Ammon's horn (tissue), 1 donor: Measurements from ENCODE around the gene SLC37A1.
A peak's percentile ranks its signal among the peaks of the same experiment; 100 is the strongest.

Experiments used
- DNase-seq: peaks from one replicate; pipeline ENCODE4 v3.0.0-alpha.2; 2016; ENCODE audit warnings: low spot score

The SLC37A1 gene

DNA sequence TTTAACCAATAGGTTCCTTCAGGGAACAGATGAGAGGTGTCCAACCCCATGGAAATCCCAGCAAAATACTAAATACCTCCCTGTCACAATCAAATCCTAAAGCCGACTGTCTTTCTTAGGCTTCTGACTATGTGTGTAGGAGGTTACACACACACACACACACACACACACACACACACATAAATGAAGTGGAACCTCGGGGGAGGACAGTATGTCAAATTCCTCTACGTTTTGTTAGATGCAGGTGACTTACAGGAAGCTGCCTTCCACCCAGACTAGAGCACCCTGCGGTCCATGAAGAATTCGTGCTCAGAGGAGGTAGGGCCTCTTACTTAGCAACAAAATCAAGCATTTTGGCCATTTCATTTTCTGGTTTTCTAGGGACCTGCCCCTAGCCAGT, 34.1 kb upstream of the SLC37A1 start:
- no peak for DNase-seq

DNA sequence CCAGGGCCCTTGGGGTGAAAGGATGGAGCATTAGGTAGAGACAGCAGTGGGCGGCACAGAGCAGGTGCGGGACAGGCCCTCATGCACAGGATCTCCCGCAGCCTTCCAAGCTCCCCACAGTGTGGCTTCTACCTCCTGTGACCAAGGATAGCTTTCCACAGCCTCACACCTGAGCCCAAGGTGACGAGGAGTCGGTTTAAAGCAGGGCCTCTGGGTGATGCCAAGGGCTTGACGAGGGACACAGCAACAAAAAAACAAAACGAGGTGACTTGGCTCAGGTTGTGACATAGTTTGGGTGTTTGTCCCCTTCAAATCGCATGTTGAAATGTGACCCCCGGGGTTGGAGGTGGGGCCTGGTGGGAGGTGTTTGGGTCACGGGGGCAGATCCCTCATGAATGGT, 32.9 kb upstream of the SLC37A1 start:
- no peak for DNase-seq

DNA sequence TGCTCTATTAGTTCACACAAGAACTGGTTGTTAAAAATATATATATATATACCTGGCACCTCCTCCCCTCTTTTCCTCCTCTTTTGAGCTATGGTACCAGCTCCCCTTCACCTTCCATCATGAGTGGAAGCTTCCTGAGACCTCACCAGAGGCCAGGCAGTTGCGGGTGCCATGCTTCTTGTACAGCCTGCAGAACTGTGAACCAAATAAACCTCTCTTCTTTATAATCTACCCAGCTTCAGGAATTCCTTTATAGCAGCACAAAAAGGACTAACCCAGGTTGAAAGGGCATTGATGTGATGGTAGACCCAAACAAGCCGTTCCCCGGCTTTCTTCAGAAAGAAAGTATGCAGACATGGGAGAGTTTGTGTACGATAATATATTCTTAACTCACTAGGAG, 32.5 kb upstream of the SLC37A1 start:
- no peak for DNase-seq

DNA sequence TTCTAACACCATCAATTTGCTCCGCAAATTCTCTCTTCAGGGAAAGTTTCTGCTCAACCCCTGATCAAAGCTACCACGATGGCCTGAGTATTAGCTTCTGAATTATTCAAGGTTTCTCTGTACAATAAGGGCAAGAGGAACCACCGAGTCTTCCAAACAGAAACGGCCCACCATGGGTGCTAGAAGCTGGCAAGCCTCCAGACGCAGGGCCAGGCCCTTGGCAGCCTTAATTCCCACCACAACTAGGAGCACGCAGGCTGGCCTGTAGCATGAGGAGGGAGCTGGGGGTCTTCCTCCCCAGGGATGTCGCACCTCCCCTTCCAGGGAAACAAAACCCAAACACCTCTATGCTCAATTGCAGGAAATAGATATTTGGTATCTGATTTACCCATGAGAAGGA, 28.7 kb upstream of the SLC37A1 start:
- DNase-seq = no peak

DNA sequence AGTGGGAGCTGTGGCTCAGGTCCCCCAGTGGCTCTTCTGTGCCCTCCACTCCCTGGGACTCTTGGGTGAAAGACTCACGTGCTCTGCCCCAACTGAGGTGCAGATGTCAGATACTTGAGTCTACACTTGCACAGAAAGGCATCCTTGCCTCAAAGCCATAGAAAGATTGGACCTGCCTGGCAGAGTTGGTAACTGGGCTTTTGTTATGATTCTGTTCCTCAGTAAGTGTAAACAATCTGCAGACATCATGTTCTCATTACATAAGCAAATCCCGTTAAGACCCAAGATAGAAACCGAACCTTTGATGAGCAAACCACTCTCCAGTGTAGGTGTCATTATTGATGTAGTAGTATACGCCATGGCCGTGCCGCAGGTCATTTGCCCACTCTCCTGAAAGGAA, 27.6 kb upstream of the SLC37A1 start:
- no peak for DNase-seq

DNA sequence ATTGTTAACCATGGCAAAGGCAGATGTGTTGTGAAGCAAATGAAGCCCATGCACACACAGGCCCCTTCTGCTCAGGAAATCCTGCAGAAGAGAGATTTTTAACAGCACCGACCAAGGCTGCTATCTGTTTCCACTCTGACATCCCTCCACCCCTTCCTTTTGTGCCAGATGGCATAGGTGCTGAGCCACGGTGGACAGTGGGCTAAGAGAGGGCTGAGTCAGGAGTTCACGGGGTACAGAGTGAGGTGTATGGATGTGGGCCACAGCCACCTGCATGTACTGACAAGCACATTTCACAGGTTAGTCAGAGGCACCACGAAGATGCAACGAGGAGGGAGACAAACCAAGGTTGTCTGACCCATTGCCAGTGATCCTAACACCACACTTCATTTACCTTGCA, 27.1 kb upstream of the SLC37A1 start:
- no peak for DNase-seq

DNA sequence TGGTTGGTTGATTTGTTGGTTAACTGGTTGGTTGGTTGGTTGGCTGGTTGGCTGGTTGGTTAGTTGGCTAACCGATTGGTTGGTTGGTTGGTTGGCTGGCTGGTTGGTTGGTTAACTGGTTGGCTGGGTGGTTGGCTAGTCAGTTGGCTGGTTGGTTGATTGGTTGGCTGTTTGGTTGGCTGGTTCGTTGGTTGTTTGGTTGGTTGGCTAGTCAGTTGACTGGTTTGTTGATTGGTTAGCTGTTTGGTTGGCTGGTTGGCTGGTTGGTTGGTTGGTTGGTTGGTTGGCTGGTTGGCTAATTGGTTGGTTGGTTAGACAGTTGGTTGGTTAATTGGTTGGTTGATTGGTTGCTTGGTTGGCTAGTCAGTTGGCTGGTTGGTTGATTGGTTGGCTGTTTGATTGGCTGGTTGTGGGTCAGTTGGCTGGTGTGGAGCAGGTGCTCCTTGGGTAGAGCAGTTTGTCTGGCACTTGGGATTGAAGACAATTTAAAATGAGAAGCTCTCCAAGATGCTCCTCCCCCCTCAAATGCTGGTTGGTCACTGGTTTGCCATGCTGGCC, 24.6 kb upstream of the SLC37A1 start:
- no peak for DNase-seq

DNA sequence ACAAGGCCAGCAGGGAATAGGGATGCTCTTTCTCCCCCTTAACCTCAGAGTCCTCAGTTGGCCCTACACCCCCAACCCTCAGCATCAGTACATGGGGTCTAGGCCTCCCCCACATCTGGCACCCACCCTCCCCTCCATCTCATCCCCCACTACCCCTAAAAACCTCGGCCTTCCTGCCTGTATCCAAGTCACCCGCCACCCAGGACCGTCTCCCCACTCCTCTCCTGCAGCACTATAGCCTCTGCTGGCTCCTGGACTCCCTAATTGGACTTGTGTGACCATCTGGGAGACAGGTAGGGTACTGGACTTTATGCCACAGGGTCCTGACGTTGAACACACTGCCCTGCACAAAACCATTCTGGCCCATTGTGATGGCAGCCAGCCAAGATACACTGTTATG, 23.7 kb upstream of the SLC37A1 start:
- no peak for DNase-seq

DNA sequence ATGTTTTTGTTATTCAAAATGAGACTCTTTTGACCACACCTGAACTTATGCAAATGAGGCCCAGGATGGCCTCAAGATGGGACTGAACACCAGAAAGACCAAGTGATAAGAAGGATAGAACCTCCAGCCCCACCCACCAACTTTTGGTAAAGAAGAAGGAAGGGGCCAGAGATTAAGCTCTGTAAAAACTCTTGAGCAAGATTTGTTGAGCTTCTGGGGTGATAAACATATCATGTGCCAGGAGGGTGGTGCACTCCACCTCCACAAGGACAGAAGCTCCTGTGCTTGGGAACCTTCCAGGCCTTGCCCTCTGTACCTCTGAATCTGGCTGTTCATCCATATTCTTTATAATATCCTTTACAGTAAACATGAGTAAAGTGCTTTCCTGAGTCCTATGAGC, 22.9 kb upstream of the SLC37A1 start:
- DNase-seq = no peak

DNA sequence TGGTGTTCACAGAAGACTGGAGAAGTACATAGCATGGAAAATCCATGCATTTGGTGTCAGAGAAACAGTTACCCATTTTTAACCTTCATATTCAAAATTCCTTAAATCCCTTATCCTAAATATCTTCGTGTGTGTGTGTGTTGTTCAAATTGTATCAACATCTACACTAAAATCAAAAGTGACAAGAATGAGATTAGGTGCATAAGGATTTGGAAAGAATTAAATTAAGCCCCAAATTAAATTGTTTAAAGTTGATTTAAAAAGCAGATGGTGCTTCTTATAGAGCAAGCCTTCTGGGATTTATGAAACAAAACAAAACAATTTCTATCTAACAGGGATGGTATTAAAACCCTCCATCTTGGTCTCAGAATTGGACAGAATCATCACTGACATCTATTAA, 22.3 kb upstream of the SLC37A1 start:
- DNase-seq = no peak

DNA sequence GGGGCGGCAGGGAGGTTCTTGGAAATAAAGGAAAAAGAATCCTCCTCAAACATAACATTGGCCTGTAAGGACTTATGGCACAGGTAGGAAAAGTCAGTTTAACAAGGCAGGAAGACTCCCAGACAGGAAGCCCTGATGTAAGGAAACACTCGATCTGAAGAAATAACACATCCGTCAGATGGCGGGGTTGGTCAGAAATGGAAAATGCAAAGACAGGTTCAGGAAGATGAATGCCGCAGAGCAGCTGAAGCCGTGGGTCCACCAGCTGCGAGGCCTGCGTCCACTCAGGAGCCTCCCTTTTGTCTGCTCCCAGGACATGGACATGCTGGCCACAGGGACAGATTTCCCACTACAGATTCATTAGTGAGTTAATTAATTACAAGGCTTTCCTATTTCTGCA, 21.5 kb upstream of the SLC37A1 start:
- DNase-seq = no peak

DNA sequence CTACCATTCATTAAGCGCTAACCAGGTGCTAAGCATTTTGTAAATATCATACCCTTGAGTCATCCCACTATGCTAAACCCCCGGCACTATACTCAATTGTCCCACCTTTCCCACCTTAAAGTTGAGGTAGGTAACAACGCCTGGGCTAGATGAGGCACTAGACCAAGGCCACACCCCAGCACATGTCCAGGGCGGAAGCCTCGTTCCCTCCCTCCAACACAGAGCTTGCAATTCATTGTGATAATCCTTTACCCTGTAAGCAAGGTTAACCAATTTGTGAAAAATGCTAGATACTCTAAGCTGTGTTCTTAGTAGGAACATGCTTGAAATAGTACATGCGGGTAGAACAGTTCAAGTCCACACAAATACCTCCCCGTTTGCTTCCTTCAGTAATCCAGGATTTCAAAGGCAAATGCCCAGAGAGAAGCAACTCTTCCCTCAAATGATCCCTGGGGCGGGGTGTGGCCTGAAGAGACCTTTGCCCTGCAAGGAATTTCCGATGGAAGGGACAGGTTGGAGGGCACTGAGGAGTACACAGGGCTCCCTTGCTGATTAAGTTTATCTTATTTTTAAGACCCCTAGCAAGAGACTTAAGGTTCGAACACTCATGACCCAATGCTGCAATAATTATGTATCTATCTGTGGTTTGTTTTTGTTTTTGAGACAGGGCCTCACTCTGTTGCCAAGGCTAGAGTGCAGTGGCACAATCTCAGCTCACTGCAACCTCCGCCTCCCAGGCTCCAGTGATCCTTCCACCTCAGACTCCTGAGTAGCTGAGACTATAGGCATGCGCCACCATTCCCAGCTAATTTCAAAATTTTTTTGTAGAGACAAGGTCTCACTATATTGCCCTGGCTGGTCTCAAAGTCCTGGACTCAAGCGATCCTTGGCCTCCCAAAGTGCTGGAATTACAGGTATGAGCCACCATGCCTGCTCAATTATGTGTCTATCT, 20.3 kb upstream of the SLC37A1 start:
- no peak for DNase-seq

DNA sequence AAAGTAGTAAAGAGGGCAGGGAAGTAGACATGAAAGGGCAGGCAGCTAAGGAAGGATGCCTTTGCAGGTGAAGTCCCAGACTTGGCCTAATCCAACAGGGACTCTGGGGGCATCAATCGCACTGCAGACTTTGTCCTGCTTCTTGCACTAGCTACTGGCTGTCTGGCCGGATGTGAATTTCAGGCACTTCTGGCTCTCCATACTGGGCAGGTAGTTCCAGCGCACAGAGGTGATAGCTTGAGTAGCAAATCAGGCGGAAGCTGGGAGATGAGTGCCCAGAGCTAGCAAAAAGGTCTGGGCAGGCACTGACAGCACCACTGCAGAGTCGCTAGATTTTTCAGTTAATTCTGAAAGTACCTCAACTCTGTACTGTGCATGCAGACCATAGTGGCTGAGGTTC, 18.6 kb upstream of the SLC37A1 start:
- no peak for DNase-seq

DNA sequence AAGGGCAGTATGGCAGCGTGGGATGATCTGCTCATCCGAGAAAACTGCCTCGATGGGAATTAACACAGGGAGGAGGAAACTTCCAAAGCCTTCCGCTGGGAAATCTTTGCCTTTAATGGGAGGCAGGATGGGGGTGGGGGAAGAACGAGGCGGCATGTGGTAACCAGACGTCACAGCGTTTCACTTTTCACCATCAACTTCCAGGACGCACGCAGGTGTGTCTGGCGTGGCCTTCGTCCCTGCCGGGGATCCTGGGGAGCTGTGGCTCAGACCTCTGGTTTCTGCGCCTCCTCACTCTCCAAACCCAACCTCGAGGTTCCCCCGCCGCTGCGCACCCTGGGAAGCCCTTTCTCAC, 17.9 kb upstream of the SLC37A1 start:
- no peak for DNase-seq

DNA sequence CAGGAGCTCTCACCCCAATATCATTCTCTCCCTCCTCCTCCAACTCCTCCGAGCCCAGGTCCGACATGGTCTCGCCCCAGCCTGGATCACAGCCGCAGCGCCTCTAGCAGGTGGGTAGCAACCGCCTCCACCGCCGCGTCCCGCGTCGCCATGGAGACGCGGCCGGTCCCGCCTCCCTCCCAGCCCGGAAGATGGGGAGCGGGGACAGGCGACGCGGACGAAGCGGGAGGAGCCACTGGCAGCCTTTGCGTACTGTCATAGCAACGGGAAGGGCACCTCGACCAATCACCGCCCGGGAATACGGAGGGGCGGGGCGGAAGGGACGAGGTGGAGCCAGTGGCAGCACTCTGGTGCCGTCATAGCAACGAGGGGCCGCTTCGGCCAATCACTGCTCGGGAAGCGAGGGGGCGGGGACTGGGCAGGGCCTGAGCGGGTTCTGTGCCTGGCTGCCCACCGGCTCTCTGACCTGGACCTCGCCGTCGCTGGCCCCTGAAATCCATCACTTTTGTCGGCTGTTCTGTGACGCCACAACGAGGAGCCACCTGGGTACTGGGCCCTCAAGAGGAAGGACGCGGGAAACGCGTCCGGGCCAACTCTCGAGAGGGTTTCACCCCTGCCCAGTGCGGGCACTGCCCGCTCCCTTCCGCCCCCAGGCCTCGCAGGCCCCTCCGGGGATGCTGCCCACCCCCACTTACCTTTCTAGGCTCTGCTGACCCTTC, 17.4 kb upstream of the SLC37A1 start, which contains the start of gene RSPH1:
Gene RSPH1 (minus strand): TSS at position 105 of the 719 bp plus-strand sequence. CDS start 38 bp downstream, at position 67.
- DNase-seq = peak; percentile 100

DNA sequence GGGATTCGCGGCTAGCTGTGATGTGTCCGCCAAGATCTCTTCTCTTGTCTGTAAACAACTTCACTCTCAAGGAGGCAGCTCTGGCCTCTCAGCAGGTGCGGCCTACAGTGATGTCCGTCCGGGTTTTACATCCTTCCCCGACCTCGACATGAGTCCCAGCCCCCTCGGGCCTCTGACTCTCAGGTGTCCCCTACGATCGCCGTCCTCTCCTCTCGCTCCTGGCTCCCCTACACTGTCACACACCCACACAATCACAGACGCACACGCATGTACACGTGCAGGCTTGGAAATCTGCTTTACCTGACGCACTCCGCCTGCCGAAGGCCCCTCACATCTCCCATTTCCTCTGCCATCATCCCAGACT, 16.8 kb upstream of the SLC37A1 start:
- DNase-seq = peak; percentile 49

DNA sequence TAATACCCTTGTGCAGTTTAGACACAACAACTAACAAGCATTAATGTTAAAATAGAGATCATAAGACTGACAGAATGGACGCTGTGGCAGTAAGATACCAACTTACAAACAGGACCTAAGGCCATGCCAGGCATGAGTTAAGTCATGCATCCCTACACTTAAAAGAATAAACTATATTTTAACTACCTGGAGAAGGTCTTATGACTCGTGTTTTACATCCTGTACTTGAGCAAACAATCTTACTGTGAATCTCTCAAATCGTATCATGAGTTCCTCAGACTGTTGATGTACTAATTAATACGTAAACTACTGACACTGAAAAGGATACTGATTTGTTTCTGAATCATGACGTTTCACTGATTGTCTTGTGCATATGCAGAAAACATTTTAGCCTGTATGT, 15.6 kb upstream of the SLC37A1 start:
- DNase-seq = no peak

DNA sequence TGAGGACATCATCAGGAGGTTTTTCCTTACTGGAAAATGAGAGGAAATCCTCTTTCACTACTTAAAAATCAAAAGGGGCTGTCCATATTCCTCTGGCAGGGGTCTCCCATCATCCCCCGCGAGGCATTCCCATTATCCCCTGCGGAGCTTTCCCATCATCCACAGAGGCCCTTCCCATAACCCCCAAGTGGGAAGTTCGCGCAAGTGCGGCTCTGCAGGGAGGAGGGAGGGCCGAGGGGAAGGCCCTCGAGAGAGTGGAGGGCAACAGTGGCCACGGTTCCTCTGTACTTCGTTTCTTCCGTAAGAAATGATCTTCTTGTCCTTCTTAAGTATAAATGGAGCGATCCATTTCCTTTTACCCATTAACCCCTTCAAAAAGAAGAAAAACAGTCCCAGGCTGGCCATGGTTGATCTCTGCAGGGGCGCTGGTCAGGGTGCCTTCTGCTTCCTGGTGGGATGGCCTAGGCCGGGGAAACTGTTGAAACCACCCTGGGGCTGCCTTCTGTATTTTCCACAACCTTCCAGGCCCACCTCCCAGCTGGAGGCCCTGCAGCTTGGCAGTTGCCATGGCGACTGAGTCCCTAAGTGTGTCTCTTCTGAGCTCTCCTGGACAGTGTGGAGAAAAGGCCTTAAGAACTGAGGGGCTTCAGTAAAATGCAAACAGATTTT, 14.1 kb upstream of the SLC37A1 start:
- DNase-seq = no peak

DNA sequence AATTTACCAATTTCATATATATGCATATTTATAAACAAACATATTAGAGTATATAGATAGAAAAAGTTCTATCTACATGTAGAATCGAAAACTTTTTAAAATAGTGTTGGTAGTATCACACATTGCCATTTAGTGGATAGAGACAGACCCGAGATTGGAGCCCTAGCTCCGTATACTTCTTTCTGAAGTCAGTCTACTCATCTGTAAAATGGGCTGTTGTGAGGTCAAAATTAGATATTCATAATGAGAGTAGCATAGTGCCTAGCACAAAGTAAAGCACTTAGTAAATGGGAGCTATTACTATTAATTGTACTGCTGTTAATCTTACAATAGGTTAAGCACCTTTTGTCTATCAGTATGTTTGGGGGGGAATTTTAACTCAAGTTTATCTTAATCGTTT, 13.4 kb upstream of the SLC37A1 start:
- DNase-seq = no peak

DNA sequence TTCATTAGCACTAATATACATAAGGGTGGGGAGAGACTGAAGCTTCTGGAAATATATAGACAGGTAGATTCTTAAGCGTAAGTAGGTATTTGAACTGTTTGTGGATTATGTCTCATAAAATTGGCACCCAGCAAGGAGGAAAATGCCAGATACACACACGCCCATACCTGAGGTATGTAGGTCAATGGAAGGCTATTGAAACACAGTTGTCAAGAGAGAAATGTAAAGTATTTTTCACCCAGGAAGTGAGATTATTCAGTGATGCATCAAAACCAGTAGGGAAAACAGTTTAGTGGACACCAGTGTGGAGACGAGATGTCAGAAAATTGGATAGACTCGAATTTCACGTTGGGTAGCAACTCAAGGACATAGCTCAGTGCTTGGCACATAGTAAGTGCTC, 12.9 kb upstream of the SLC37A1 start:
- no peak for DNase-seq

DNA sequence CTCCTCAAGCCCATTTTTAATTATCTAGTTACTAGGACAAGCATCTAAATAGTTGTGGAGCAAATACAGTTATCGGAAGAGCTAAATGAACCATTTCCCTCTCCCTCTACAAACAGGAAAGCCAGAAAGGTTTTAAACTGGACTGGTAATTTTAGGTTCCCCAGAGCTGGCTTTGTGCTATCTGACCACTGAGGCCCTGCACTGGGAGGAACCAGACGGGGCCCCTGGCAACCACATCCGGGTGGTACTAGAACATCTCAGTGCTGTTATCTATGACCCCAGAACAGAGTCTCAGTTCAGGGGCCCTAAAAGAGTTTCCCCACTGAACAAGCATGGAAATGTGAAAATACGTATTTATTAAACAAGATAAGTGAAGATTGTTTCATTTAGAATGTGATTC, 9.9 kb upstream of the SLC37A1 start:
- DNase-seq = no peak

DNA sequence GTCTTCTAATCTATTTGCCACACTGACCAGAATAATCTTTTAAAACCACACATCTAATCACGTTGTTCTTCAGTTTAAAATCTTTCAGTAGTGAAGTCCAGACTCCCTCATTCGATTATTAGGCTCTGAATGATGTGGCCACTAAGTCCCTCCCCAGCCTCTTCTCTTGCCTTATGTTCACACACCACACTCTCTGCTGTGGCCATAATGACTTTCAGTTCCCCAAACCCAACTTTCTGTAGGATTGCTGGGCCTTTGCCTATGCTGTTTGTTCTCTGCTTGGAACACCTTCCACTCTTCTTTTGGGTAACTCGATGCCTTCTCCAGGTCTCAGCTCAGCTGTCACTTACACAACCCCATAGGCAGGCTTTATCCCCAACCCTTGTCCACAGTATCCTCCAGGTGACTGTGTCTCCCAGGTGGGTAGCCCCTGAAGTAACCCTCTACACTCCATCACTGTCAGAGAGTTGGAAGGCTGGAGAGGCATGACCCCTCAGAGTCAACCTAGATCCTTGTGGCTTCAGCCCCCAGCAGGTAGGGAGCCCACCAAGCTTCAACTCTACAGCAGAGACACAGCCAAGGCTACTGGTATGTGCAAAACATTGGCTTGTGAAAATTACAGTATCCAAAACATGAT, 8.4 kb upstream of the SLC37A1 start:
- no peak for DNase-seq
